GM12878 (cell line): ENCODE results near the gene FLNC. TPM values are rescaled to one million over a fixed set of nuclear protein-coding genes. Genes with fewer than 3 reads are reported as not detected.
A peak's percentile ranks its signal among the peaks of the same experiment; 100 is the strongest.

ENCODE experiments used
- CHD4 ChIP-seq: fragments of 200-600 bp; sonication (generic); IDR thresholded peaks from 2 replicates; pipeline ENCODE4 v1.6.1; 2016; ENCODE audit warnings: mild to moderate bottlenecking
- ETV6 ChIP-seq, 2 experiments: fragments of 450-650 bp in 1 of 2; IDR thresholded peaks in 1 of 2; conservative IDR thresholded peaks in 1 of 2; 2 replicates each; pipeline ENCODE4 v1.6.1; 2014; ENCODE audit warnings: antibody characterized with exemption in 1 of 2, borderline replicate concordance in 1 of 2, low read depth in 1 of 2, mild to moderate bottlenecking in 1 of 2, moderate library complexity in 1 of 2
- GABPA ChIP-seq: IDR thresholded peaks from 2 replicates; pipeline ENCODE4 v1.6.1; 2014; ENCODE audit warnings: antibody characterized with exemption, low read depth, mild to moderate bottlenecking, inconsistent platforms
- IKZF1 ChIP-seq: fragments of 450-650 bp; conservative IDR thresholded peaks from 2 replicates; pipeline ENCODE4 v1.6.1; 2017; ENCODE audit warnings: antibody characterized with exemption, mild to moderate bottlenecking
- IKZF2 ChIP-seq, 2 experiments: fragments of 450-650 bp; IDR thresholded peaks; 2 replicates each; pipeline ENCODE4 v1.6.1; 2017; ENCODE audit warnings: mild to moderate bottlenecking in 2 of 2, moderate library complexity in 2 of 2
- MEF2B ChIP-seq: fragments of 450-650 bp; IDR thresholded peaks from 2 replicates; pipeline ENCODE4 v1.6.1; 2018; ENCODE audit warnings: mild to moderate bottlenecking, moderate library complexity; ENCODE audit not compliant: partially characterized antibody, poor library complexity, severe bottlenecking
- MYC ChIP-seq: IDR thresholded peaks from 2 replicates; pipeline ENCODE4 v1.6.1; 2011; ENCODE audit warnings: mild to moderate bottlenecking, low read length, moderate library complexity, inconsistent platforms; ENCODE audit not compliant: insufficient read depth, insufficient replicate concordance, insufficient read length, severe bottlenecking
- NFYB ChIP-seq: IDR thresholded peaks from 2 replicates; pipeline ENCODE4 v1.6.1; 2011; ENCODE audit warnings: low read depth, mild to moderate bottlenecking, low read length, improper control_type of control experiment, moderate library complexity; ENCODE audit not compliant: insufficient read depth
- NR2C2 ChIP-seq: IDR thresholded peaks from 2 replicates; pipeline ENCODE4 v1.6.1; 2011; ENCODE audit warnings: borderline replicate concordance, low read depth; ENCODE audit not compliant: control insufficient read depth, insufficient read length
- POU2F2 ChIP-seq: IDR thresholded peaks from 3 replicates; pipeline ENCODE4 v1.6.1; 2011; ENCODE audit warnings: low read depth, mild to moderate bottlenecking, low read length, borderline replicate concordance
- RUNX3 ChIP-seq: IDR thresholded peaks from 2 replicates; pipeline ENCODE4 v1.6.1; 2012; ENCODE audit warnings: low read length, inconsistent platforms
- STAT1 ChIP-seq: fragments of 450-650 bp; conservative IDR thresholded peaks from 2 replicates; pipeline ENCODE4 v1.6.1; 2014; ENCODE audit warnings: antibody characterized with exemption, mild to moderate bottlenecking
- TAF1 ChIP-seq: IDR thresholded peaks from 2 replicates; pipeline ENCODE4 v1.6.1; 2011; ENCODE audit warnings: mild to moderate bottlenecking, low read depth, low read length, borderline replicate concordance
- YY1 ChIP-seq: IDR thresholded peaks from 2 replicates; pipeline ENCODE4 v1.6.1; 2011; ENCODE audit warnings: low read depth, mild to moderate bottlenecking, low read length
- ZNF217 ChIP-seq: fragments of 450-650 bp; IDR thresholded peaks from 2 replicates; pipeline ENCODE4 v1.6.1; 2017; ENCODE audit warnings: antibody characterized with exemption, mild to moderate bottlenecking
- ZNF384 ChIP-seq: IDR thresholded peaks from 2 replicates; pipeline ENCODE4 v1.6.1; 2012; ENCODE audit warnings: low read depth, mild to moderate bottlenecking, low read length, improper control_type of control experiment, borderline replicate concordance
- polyA plus RNA-seq, 11 experiments: library from polyadenylated mRNA; depleted of rRNA in 4 of 11; unstranded in 6 of 11; stranded (reverse) in 5 of 11; fragments of >200 nt; fragmentation: Nextera tagmentation in 4 of 11; fragmentation: Illumina TruSeq in 1 of 11; extraction: Ambion mirVana in 4 of 11; extraction: Trizol in 1 of 11; gene quantifications; 1 replicate in 1 of 11; 2 replicates in 10 of 11; pipeline versions ENCODE4 v1.2.1 to v1.2.3, GENCODE V29; 2011 to 2016; ENCODE audit warnings: inconsistent platforms in 2 of 11, missing spikeins in 2 of 11, low read depth in 1 of 11
- total RNA-seq, 4 experiments: library from RNA; depleted of rRNA in 3 of 4; stranded (reverse); fragments of >200 nt in 3 of 4; fragmentation: Illumina TruSeq in 1 of 4; extraction: Trizol in 1 of 4; gene quantifications; 2 replicates each; pipeline versions ENCODE4 v1.2.1 to v1.2.3, GENCODE V29; 2013 to 2021
- TF ChIP-seq, protein P1 (sequence below): fragments of 450-650 bp; IDR thresholded peaks from 2 replicates; pipeline ENCODE4 v1.6.1; 2018; ENCODE audit warnings: mild to moderate bottlenecking, low read depth, moderate library complexity; ENCODE audit not compliant: partially characterized antibody
- TF ChIP-seq, protein P2 (sequence below): IDR thresholded peaks from 2 replicates; pipeline ENCODE4 v1.6.1; 2012; ENCODE audit warnings: low read depth, low read length, improper control_type of control experiment
- TF ChIP-seq, protein P3 (sequence below): IDR thresholded peaks from 2 replicates; pipeline ENCODE4 v1.6.1; 2011; ENCODE audit warnings: borderline replicate concordance, low read depth, mild to moderate bottlenecking, moderate library complexity, low read length; ENCODE audit not compliant: insufficient read depth, poor library complexity, severe bottlenecking
- TF ChIP-seq, protein P4 (sequence below): fragments of 150-350 bp; IDR thresholded peaks from 2 replicates; pipeline ENCODE4 v1.6.1; 2014; ENCODE audit warnings: mild to moderate bottlenecking, low read depth, low read length
- TF ChIP-seq, protein P5 (sequence below): fragments of 450-650 bp; IDR thresholded peaks from 2 replicates; pipeline ENCODE4 v1.6.1; 2014; ENCODE audit warnings: mild to moderate bottlenecking

The FLNC gene
- total and polyA plus RNA-seq, 10 of the 15 experiments (the other 5 are each of a cell fraction or from before 2014, with no cell fraction given), result 0.01 to 0.21 (median 0.06) TPM; not detected in 3

DNA sequence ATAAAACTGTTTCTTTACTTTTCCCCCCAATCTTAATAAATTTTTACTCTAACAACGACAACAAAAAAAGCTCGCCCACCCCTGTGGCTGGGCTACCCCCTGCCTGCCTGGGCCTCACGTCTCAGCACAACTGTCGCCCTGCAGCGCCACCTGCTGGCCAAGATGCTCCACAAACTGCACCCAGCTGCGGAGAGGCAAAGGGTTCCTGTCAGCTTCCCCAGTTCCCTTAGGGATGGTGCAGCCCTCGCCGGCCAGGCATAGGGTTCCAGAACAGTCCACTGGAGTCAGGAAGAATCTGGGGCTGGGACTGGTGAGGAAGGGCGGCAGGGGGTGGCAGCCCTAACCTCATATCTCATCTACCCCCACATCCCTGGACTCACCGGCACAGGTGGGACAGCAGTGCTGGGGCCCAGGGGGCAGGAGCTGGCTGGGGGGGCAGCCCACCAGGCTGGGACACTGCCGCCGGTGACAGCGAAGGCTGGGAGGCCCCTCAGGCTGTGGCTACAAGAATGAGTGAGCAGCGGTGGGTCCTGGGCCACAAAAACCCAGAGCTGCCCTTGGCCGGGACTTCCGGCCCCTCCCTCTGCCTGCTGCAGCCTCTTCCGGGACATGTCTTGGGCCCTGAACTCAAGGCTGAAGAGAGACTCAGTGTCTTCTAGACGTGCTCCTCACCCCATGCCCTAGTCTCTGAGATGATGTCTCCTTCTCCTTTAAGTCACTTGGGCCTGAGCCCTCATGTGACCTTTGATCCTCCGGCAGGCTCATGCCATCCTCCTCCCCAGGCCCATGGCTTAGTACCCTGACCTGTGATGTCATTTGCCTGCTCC, 53.6 kb downstream of the FLNC start (continued):
- TF ChIP-seq, protein P1, sequence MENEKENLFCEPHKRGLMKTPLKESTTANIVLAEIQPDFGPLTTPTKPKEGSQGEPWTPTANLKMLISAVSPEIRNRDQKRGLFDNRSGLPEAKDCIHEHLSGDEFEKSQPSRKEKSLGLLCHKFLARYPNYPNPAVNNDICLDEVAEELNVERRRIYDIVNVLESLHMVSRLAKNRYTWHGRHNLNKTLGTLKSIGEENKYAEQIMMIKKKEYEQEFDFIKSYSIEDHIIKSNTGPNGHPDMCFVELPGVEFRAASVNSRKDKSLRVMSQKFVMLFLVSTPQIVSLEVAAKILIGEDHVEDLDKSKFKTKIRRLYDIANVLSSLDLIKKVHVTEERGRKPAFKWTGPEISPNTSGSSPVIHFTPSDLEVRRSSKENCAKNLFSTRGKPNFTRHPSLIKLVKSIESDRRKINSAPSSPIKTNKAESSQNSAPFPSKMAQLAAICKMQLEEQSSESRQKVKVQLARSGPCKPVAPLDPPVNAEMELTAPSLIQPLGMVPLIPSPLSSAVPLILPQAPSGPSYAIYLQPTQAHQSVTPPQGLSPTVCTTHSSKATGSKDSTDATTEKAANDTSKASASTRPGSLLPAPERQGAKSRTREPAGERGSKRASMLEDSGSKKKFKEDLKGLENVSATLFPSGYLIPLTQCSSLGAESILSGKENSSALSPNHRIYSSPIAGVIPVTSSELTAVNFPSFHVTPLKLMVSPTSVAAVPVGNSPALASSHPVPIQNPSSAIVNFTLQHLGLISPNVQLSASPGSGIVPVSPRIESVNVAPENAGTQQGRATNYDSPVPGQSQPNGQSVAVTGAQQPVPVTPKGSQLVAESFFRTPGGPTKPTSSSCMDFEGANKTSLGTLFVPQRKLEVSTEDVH, result no peak
- TF ChIP-seq YY1, result peak; percentile 68; the same call in 1 of the 2 replicates
- peak; percentile 77 for TF ChIP-seq IKZF1
- TF ChIP-seq MEF2B, result peak; percentile 53
- peak; percentile 94 for TF ChIP-seq RUNX3
- no peak for TF ChIP-seq CHD4
- TF ChIP-seq, protein P2, sequence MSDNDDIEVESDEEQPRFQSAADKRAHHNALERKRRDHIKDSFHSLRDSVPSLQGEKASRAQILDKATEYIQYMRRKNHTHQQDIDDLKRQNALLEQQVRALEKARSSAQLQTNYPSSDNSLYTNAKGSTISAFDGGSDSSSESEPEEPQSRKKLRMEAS, result no peak
- TF ChIP-seq POU2F2, result no peak
- TF ChIP-seq ETV6 (conservative IDR thresholded peaks at IDR 0.05 in 1 of 2, IDR thresholded peaks at IDR 0.05 in 1 of 2; ENCODE audit: borderline replicate concordance in 1 of 2, low read depth in 1 of 2), result peak in 1 of 2 experiments; percentile 68; a peak in 1 of 4 replicates
- peak; percentile 89 for TF ChIP-seq GABPA
- TF ChIP-seq ZNF384, result 0 out of 2 replicates have a peak, but pooled peaks have one; percentile 17
- TF ChIP-seq, protein P3, sequence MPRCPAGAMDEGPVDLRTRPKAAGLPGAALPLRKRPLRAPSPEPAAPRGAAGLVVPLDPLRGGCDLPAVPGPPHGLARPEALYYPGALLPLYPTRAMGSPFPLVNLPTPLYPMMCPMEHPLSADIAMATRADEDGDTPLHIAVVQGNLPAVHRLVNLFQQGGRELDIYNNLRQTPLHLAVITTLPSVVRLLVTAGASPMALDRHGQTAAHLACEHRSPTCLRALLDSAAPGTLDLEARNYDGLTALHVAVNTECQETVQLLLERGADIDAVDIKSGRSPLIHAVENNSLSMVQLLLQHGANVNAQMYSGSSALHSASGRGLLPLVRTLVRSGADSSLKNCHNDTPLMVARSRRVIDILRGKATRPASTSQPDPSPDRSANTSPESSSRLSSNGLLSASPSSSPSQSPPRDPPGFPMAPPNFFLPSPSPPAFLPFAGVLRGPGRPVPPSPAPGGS, result no peak
- TF ChIP-seq NFYB, result no peak
- peak; percentile 43 to 58; a peak in 3 of 4 replicates for TF ChIP-seq IKZF2 (IDR thresholded peaks at IDR 0.05)
- TF ChIP-seq, protein P4, sequence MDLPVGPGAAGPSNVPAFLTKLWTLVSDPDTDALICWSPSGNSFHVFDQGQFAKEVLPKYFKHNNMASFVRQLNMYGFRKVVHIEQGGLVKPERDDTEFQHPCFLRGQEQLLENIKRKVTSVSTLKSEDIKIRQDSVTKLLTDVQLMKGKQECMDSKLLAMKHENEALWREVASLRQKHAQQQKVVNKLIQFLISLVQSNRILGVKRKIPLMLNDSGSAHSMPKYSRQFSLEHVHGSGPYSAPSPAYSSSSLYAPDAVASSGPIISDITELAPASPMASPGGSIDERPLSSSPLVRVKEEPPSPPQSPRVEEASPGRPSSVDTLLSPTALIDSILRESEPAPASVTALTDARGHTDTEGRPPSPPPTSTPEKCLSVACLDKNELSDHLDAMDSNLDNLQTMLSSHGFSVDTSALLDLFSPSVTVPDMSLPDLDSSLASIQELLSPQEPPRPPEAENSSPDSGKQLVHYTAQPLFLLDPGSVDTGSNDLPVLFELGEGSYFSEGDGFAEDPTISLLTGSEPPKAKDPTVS, result peak; percentile 82; the same call in 1 of the 2 replicates
- TF ChIP-seq TAF1, result 0 out of 2 replicates have a peak, but pooled peaks have one; percentile 47
- TF ChIP-seq NR2C2, result no peak
- no peak for TF ChIP-seq MYC
- TF ChIP-seq, protein P5, sequence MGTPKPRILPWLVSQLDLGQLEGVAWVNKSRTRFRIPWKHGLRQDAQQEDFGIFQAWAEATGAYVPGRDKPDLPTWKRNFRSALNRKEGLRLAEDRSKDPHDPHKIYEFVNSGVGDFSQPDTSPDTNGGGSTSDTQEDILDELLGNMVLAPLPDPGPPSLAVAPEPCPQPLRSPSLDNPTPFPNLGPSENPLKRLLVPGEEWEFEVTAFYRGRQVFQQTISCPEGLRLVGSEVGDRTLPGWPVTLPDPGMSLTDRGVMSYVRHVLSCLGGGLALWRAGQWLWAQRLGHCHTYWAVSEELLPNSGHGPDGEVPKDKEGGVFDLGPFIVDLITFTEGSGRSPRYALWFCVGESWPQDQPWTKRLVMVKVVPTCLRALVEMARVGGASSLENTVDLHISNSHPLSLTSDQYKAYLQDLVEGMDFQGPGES, result no peak
- TF ChIP-seq STAT1, result 0 out of 2 replicates have a peak, but pooled peaks have one; percentile 23
- TF ChIP-seq ZNF217, result 0 out of 2 replicates have a peak, but pooled peaks have one; percentile 34
